Measurements from ENCODE around the gene SLC34A2.

SLC34A2 gene

GRCh38 chr4:25658357-25658771 is 2.7 kb downstream of the SLC34A2 start:
- TF ChIP-seq SIN3A (IDR thresholded peaks at IDR 0.05; ENCODE audit: borderline replicate concordance, insufficient read depth, low read length) (no peak), POLR2AphosphoS5 (IDR thresholded peaks at IDR 0.05; ENCODE audit: low read depth, low read length) (no peak), REST (IDR thresholded peaks at IDR 0.05; ENCODE audit: insufficient read depth in 1 of 2, low read depth in 2 of 2, low read length in 2 of 2) (no peak), FOXP2 (optimal IDR thresholded peaks at IDR 0.05; ENCODE audit: borderline replicate concordance, extremely low read depth, extremely low read length, insufficient read depth) (no peak), TAF1 (IDR thresholded peaks at IDR 0.05; ENCODE audit: borderline replicate concordance, insufficient read depth, low read length) (no peak)

- no peak for TF ChIP-seq SIN3A (IDR thresholded peaks at IDR 0.05; ENCODE audit: borderline replicate concordance, insufficient read depth, low read length)
- TF ChIP-seq FOXP2 (optimal IDR thresholded peaks at IDR 0.05; ENCODE audit: borderline replicate concordance, extremely low read depth, extremely low read length, insufficient read depth), result no peak
- no peak for TF ChIP-seq TAF1 (IDR thresholded peaks at IDR 0.05; ENCODE audit: borderline replicate concordance, insufficient read depth, low read length)
- TF ChIP-seq REST (IDR thresholded peaks at IDR 0.05; ENCODE audit: insufficient read depth in 1 of 2, low read depth in 2 of 2, low read length in 2 of 2), result no peak
- TF ChIP-seq POLR2AphosphoS5 (IDR thresholded peaks at IDR 0.05; ENCODE audit: low read depth, low read length), result no peak
These were observed 3.1 kb downstream of the SLC34A2 start for GRCh38 chr4:25658777-25659176.

- TF ChIP-seq TAF1 (IDR thresholded peaks at IDR 0.05; ENCODE audit: borderline replicate concordance, insufficient read depth, low read length) (no peak), POLR2AphosphoS5 (IDR thresholded peaks at IDR 0.05; ENCODE audit: low read depth, low read length) (no peak), FOXP2 (optimal IDR thresholded peaks at IDR 0.05; ENCODE audit: borderline replicate concordance, extremely low read depth, extremely low read length, insufficient read depth) (no peak), REST (IDR thresholded peaks at IDR 0.05; ENCODE audit: insufficient read depth in 1 of 2, low read depth in 2 of 2, low read length in 2 of 2) (no peak), SIN3A (IDR thresholded peaks at IDR 0.05; ENCODE audit: borderline replicate concordance, insufficient read depth, low read length) (no peak)
These were observed 6.7 kb downstream of the SLC34A2 start for GRCh38 chr4:25662306-25662705.

- no peak for TF ChIP-seq SIN3A (IDR thresholded peaks at IDR 0.05; ENCODE audit: borderline replicate concordance, insufficient read depth, low read length)
- no peak for TF ChIP-seq FOXP2 (optimal IDR thresholded peaks at IDR 0.05; ENCODE audit: borderline replicate concordance, extremely low read depth, extremely low read length, insufficient read depth)
- TF ChIP-seq REST (IDR thresholded peaks at IDR 0.05; ENCODE audit: insufficient read depth in 1 of 2, low read depth in 2 of 2, low read length in 2 of 2), result no peak
- no peak for TF ChIP-seq TAF1 (IDR thresholded peaks at IDR 0.05; ENCODE audit: borderline replicate concordance, insufficient read depth, low read length)
- TF ChIP-seq POLR2AphosphoS5 (IDR thresholded peaks at IDR 0.05; ENCODE audit: low read depth, low read length), result no peak
These were observed 8.1 kb downstream of the SLC34A2 start for GRCh38 chr4:25663781-25664180.

Measured in PFSK-1 (cell line).